ENCODE data around the gene NAALADL1.

DNA sequence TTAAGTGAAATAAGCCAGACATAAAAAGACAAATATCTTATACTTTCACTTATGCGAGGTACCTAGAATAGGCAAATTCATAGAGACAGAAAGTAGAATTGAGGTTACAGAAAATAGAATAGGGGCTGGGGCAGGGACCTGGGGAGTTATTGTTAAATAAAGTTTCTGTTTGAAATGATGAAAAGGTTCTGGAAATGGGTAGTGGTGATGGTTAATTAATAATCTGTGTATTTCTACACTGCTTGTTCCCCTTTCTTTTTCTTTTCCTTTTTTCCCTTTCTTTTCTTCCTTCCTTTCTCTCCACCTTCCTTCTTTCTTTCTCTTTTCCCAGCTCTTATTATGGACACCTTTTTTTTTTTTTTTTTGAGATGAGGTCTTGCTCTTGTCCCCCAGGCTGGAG, 2.8 kb downstream of the NAALADL1 start:
- TF ChIP-seq CTCF (IDR thresholded peaks at IDR 0.05; ENCODE audit: poor library complexity) (no peak), EZH2phosphoT487 (IDR thresholded peaks at IDR 0.05; ENCODE audit: low read depth, severe bottlenecking, unreplicated experiment) (no peak), EZH2 (IDR thresholded peaks at IDR 0.05; ENCODE audit: borderline replicate concordance) (no peak)

Data from hepatocyte (in vitro differentiated cells).